D721Med (cell line): ENCODE measurements around the gene CDC14B.

Source experiments
- DNase-seq: peaks from one replicate; pipeline ENCODE4 v3.0.0; 2011; ENCODE audit warnings: low spot score; ENCODE audit not compliant: insufficient read length
- FAIRE-seq: peaks from 2 replicates; lab custom pipeline; 2011; peaks lifted over from hg19 to GRCh38; lab: Jason Lieb, UNC
- TF ChIP-seq, protein P1 (sequence below): IDR thresholded peaks from 2 replicates; pipeline ENCODE4 v1.5.1; 2012; ENCODE audit warnings: mild to moderate bottlenecking, control low read depth; ENCODE audit not compliant: insufficient read depth; ENCODE audit errors: missing control alignments

Gene CDC14B

DNA sequence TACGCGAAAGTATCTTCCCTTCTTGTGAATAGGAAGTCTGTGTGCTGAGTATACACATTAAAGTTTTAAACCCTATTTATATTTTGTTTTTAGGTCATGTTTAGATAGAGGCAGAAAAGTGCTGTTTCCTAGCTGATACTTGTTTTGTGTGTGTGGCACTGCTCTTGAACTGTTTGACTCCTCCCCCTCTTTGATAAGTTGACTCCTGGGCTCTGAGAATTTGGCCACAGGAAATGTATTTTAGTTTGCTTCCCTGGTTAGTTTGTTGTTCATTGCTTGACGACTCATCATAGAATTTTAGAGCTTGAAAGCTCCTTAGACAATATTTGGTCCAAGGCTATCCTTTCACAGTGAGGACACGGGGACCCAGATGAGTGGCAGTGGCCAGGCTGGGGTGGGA, 2.0 kb upstream of the CDC14B start:
- DNase-seq (no peak), FAIRE-seq (no peak)

DNA sequence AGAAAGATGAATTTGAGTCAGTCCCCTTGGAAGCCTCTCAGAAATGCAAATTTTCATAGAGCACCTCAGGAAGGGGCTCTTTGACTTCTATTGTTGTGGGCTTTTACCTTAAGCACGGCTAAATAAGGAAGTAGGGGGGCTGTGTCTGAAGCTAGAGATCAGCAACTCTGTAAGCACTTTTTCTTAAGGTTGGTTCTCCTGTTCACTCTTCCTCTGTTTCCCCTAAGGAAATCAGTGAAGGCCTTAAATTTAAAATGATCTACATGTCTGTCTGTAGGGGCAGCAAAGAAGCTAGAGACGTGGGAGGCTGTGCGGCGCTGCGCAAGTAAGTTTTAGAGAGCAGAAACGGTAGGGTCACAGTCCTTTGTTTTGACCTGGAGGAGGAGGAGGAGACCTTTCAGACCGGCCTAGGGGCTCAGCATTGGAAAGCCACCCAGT, 1.2 kb upstream of the CDC14B start:
- FAIRE-seq, result no peak
- TF ChIP-seq, protein P1, sequence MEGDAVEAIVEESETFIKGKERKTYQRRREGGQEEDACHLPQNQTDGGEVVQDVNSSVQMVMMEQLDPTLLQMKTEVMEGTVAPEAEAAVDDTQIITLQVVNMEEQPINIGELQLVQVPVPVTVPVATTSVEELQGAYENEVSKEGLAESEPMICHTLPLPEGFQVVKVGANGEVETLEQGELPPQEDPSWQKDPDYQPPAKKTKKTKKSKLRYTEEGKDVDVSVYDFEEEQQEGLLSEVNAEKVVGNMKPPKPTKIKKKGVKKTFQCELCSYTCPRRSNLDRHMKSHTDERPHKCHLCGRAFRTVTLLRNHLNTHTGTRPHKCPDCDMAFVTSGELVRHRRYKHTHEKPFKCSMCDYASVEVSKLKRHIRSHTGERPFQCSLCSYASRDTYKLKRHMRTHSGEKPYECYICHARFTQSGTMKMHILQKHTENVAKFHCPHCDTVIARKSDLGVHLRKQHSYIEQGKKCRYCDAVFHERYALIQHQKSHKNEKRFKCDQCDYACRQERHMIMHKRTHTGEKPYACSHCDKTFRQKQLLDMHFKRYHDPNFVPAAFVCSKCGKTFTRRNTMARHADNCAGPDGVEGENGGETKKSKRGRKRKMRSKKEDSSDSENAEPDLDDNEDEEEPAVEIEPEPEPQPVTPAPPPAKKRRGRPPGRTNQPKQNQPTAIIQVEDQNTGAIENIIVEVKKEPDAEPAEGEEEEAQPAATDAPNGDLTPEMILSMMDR, result no peak
- DNase-seq, result no peak

More for the DNA sequence above, 2.0 kb upstream of the CDC14B start:
- TF ChIP-seq, protein P1, result no peak

DNA sequence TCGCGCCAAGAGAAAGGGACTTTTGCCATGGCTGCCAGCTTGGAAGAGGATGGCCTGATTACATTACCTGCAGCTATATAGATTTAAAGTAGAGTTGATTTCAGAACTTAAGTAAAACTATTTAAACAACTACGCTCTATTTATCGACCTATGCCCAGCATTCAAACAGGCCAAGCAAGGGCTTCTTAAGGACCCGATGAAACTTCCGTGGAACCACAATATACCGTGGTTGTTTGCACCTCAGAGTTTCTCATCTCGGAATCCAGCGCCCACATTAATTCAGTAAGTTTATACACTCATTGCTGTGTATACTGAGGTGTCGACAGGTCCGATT, 505 bp upstream of the CDC14B start:
- FAIRE-seq (no peak), DNase-seq (no peak)
- TF ChIP-seq, protein P1, result no peak

GRCh38 chr9:96619124-96619465, 548 bp downstream of the CDC14B start:
- FAIRE-seq (no peak), DNase-seq (no peak)
- TF ChIP-seq, protein P1, result no peak

DNA sequence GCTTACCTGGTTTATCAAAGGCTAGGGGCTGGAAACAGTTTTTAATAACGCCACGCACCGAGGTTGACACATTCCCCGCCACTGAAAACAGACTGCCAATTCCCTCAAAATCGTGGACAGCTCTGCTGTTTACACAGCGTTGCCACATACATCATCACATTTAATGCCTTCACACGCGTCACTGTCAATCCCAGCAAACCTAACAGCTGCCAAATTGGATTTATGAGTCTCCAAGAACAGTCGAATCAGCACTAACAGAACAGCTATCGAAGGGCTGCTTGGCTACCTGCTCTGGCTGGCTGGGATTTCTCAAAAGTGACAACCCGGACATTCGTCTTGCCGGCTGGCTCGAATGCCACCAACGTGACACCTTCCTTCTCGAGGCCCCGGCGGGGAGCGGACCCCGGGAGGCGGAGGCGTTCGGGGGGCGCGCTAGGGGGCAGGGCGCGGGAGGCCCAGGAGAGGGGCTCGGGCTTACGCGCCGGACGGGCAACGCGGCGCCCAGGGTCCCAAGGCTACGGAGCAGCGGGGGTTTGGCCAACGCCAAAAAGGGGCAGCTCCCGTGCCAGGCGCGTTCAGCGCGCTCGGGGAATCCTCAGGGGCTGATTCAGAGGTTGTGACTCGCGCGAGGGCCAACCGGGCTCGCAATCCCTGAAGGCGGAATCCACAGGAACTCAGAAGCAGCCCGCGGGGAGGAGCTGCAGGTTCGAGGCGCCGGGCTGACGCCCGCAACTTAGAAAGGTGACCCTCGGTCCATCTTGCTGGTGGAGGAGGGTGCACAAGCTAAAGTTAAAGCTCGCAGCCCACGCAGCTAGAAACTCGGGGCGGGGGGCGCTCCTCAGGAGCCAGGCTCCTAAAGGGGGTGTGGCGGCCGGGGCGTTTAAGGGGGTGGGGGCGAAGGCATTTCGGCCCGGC, 1.2 kb downstream of the CDC14B start:
- no peak for DNase-seq
- FAIRE-seq, result no peak
- TF ChIP-seq, protein P1, result no peak

DNA sequence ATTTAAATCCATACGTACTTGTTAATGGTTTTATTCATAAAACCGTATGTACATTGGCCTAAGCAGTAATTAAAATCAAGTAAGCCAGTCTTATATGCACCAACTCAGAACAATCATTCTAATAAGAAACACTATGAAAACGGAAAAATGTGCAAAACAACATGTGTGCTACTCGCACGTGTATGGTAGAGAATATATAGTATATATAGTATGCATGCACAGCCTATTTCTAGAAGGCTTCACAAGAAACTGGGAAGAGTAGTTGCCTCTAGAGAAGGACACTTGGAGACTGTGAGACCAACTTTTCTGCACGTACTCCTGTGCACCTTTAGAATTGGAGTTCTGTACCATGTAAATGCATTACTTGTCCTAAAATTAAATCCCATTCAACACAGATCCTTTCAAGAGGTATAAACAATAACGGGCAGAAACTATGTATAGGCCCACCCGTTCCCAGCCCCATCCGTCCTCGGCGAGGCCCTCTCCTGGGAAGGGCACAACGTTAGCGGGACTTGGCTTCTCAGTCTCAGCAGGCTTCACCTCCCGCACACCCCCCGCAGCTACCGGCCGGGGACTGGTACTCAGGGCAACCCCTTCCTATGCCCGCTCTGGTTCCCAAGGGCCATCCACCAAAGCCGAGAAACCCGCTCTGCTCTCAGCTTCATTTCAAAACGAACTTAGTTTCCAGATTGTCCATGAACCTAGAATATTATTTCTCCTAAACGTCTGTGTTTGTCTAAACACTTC, 2.0 kb downstream of the CDC14B start:
- TF ChIP-seq, protein P1, result no peak
- no peak for DNase-seq
- no peak for FAIRE-seq
